ACC112 (cell line): ENCODE results near the gene PRDM16.
A peak's percentile ranks its signal among the peaks of the same experiment; 100 is the strongest.

ENCODE experiments used
- H2AFZ ChIP-seq: fragments of 200-600 bp; sonication (generic); one replicate; pipeline ENCODE4 v1.6.0; 2017; ENCODE audit warnings: antibody characterized with exemption, low read length; ENCODE audit not compliant: unreplicated experiment
- H3K27ac ChIP-seq: fragments of 200-600 bp; sonication (generic); 2 replicates; pipeline ENCODE4 v1.5.1; 2014; ENCODE audit warnings: low read depth, mild to moderate bottlenecking, antibody characterized with exemption, low read length, moderate library complexity
- H3K27me3 ChIP-seq: fragments of 200-600 bp; sonication (generic); 2 replicates; pipeline ENCODE4 v1.6.1; 2014; ENCODE audit warnings: mild to moderate bottlenecking, antibody characterized with exemption, low read length, moderate library complexity, mixed read lengths; ENCODE audit not compliant: insufficient read depth
- H3K36me3 ChIP-seq: fragments of 200-600 bp; sonication (generic); 2 replicates; pipeline ENCODE4 v1.6.1; 2016; ENCODE audit warnings: mild to moderate bottlenecking, antibody characterized with exemption, low read length, moderate library complexity, mixed read lengths; ENCODE audit not compliant: insufficient read depth
- H3K4me1 ChIP-seq: fragments of 200-600 bp; sonication (generic); one replicate; pipeline ENCODE4 v1.6.1; 2016; ENCODE audit warnings: low read length, mixed read lengths; ENCODE audit not compliant: insufficient read depth, unreplicated experiment, control insufficient read depth
- H3K4me3 ChIP-seq: fragments of 200-600 bp; sonication (generic); 2 replicates; pipeline ENCODE4 v1.5.1; 2014; ENCODE audit warnings: mild to moderate bottlenecking, low read depth, low read length
- H3K79me2 ChIP-seq: fragments of 200-600 bp; sonication (generic); one replicate; pipeline ENCODE4 v1.6.0; 2016; ENCODE audit warnings: low read length; ENCODE audit not compliant: control insufficient read depth, unreplicated experiment, insufficient read depth

The PRDM16 gene

GRCh38 chr1:3136532-3136931, 67.5 kb downstream of the PRDM16 start:
- no peaks in the 10 kb centered on the region; the same call in 1 of the 2 replicates for H3K27me3 ChIP-seq
- H3K4me1 ChIP-seq, result peaks cover 11% of the 10 kb centered on the region
- H2AFZ ChIP-seq, result no peak overlapping the region
- no peaks in the 10 kb centered on the region for H3K79me2 ChIP-seq
- H3K36me3 ChIP-seq, result no peaks in the 10 kb centered on the region
- no peak overlapping the region for H3K27ac ChIP-seq
- H3K4me3 ChIP-seq, result no peak overlapping the region

GRCh38 chr1:3137111-3138100, 68.4 kb downstream of the PRDM16 start:
- Histone ChIP-seq H3K4me3 (no peak overlapping the region), H3K27me3 (no peaks in the 10 kb centered on the region; the same call in 1 of the 2 replicates), H3K4me1 (peaks cover 11% of the 10 kb centered on the region), H3K27ac (no peak overlapping the region), H3K36me3 (no peaks in the 10 kb centered on the region), H3K79me2 (no peaks in the 10 kb centered on the region), H2AFZ (no peak overlapping the region)

- no peaks in the 10 kb centered on the region; the same call in 1 of the 2 replicates for H3K27me3 ChIP-seq
- H3K36me3 ChIP-seq, result no peaks in the 10 kb centered on the region
- no peak overlapping the region for H3K27ac ChIP-seq
- H3K4me1 ChIP-seq, result peaks cover 3% of the 10 kb centered on the region
- no peaks in the 10 kb centered on the region for H3K79me2 ChIP-seq
- no peak overlapping the region for H2AFZ ChIP-seq
- no peak overlapping the region for H3K4me3 ChIP-seq
These were observed 69.7 kb downstream of the PRDM16 start for GRCh38 chr1:3138623-3139151.

- H3K27ac ChIP-seq, result no peak overlapping the region
- no peak overlapping the region for H2AFZ ChIP-seq
- H3K4me1 ChIP-seq, result no peaks in the 10 kb centered on the region
- H3K4me3 ChIP-seq, result peak overlapping the region; percentile 45; the same call in 1 of the 2 replicates
- H3K79me2 ChIP-seq, result no peaks in the 10 kb centered on the region
- H3K27me3 ChIP-seq, result no peaks in the 10 kb centered on the region; the same call in 1 of the 2 replicates
- no peaks in the 10 kb centered on the region for H3K36me3 ChIP-seq
These were observed 70.4 kb downstream of the PRDM16 start for GRCh38 chr1:3139451-3139852.

GRCh38 chr1:3139871-3140361, 70.9 kb downstream of the PRDM16 start:
- Histone ChIP-seq H2AFZ (no peak overlapping the region), H3K79me2 (no peaks in the 10 kb centered on the region), H3K27me3 (no peaks in the 10 kb centered on the region; the same call in 1 of the 2 replicates), H3K4me1 (no peaks in the 10 kb centered on the region), H3K27ac (no peak overlapping the region), H3K4me3 (peak overlapping the region; percentile 45), H3K36me3 (no peaks in the 10 kb centered on the region)

GRCh38 chr1:3140437-3140836, 71.4 kb downstream of the PRDM16 start:
- H3K36me3 ChIP-seq, result no peaks in the 10 kb centered on the region
- no peak overlapping the region for H3K4me3 ChIP-seq
- H3K27ac ChIP-seq, result no peak overlapping the region
- H3K4me1 ChIP-seq, result no peaks in the 10 kb centered on the region
- no peak overlapping the region for H2AFZ ChIP-seq
- H3K79me2 ChIP-seq, result no peaks in the 10 kb centered on the region
- H3K27me3 ChIP-seq, result no peaks in the 10 kb centered on the region; the same call in 1 of the 2 replicates

GRCh38 chr1:3141129-3141528, 72.1 kb downstream of the PRDM16 start:
- no peaks in the 10 kb centered on the region for H3K79me2 ChIP-seq
- no peaks in the 10 kb centered on the region for H3K4me1 ChIP-seq
- no peaks in the 10 kb centered on the region for H3K36me3 ChIP-seq
- H3K27ac ChIP-seq, result no peak overlapping the region
- no peak overlapping the region for H3K4me3 ChIP-seq
- H3K27me3 ChIP-seq, result no peaks in the 10 kb centered on the region; the same call in 1 of the 2 replicates
- no peak overlapping the region for H2AFZ ChIP-seq

GRCh38 chr1:3141836-3142235, 72.8 kb downstream of the PRDM16 start:
- H3K4me1 ChIP-seq, result no peaks in the 10 kb centered on the region
- H3K27me3 ChIP-seq, result no peaks in the 10 kb centered on the region; the same call in 1 of the 2 replicates
- H3K4me3 ChIP-seq, result no peak overlapping the region
- no peak overlapping the region for H2AFZ ChIP-seq
- H3K36me3 ChIP-seq, result no peaks in the 10 kb centered on the region
- H3K27ac ChIP-seq, result no peak overlapping the region
- no peaks in the 10 kb centered on the region for H3K79me2 ChIP-seq

GRCh38 chr1:3142236-3142635, 73.2 kb downstream of the PRDM16 start:
- Histone ChIP-seq H3K27me3 (no peaks in the 10 kb centered on the region; the same call in 1 of the 2 replicates), H3K36me3 (no peaks in the 10 kb centered on the region), H3K4me3 (no peak overlapping the region), H2AFZ (no peak overlapping the region), H3K4me1 (no peaks in the 10 kb centered on the region), H3K27ac (no peak overlapping the region), H3K79me2 (no peaks in the 10 kb centered on the region)

GRCh38 chr1:3142751-3143150, 73.7 kb downstream of the PRDM16 start:
- Histone ChIP-seq H3K36me3 (no peaks in the 10 kb centered on the region), H3K27ac (no peak overlapping the region), H2AFZ (no peak overlapping the region), H3K79me2 (no peaks in the 10 kb centered on the region), H3K4me1 (no peaks in the 10 kb centered on the region), H3K4me3 (no peak overlapping the region), H3K27me3 (no peaks in the 10 kb centered on the region; the same call in 1 of the 2 replicates)
